Keratinocyte (primary cell): Measurements from ENCODE around the gene SLC39A11. TPM values are rescaled to one million over a fixed set of nuclear protein-coding genes. Genes with fewer than 3 reads are reported as not detected.
"Not testable (repeated sequence)": the region's sequence is repeated elsewhere in the genome, so short reads cannot be mapped to it uniquely, and the experiment has no call there.

Experiments used
- DNase-seq: peaks from one replicate; pipeline ENCODE4 v3.0.0-alpha.2; 2011; ENCODE audit warnings: low read depth, missing footprints, low spot score
- FAIRE-seq: peaks from 2 replicates; lab custom pipeline; 2011; peaks lifted over from hg19 to GRCh38; lab: Jason Lieb, UNC
- H2AFZ ChIP-seq: 2 replicates; pipeline ENCODE4 v1.6.0; 2012; ENCODE audit warnings: low read length, control low read depth, inconsistent platforms; ENCODE audit not compliant: control insufficient read depth
- H3K27ac ChIP-seq: 2 replicates; pipeline ENCODE4 v1.5.1; 2011; ENCODE audit warnings: low read length; ENCODE audit not compliant: control insufficient read depth, insufficient read depth
- H3K27me3 ChIP-seq: 3 replicates; pipeline ENCODE4 v1.6.0; 2011; ENCODE audit warnings: low read length; ENCODE audit not compliant: control insufficient read depth, insufficient read depth; ENCODE audit errors: extremely low read depth
- H3K36me3 ChIP-seq, 2 experiments: 2 replicates in 1 of 2; 3 replicates in 1 of 2; pipeline ENCODE4 v1.5.1; 2011; ENCODE audit warnings: low read length in 2 of 2, mild to moderate bottlenecking in 1 of 2; ENCODE audit not compliant: control insufficient read depth in 2 of 2, insufficient read depth in 2 of 2; ENCODE audit errors: extremely low read depth in 1 of 2
- H3K4me1 ChIP-seq: 3 replicates; pipeline ENCODE4 v1.5.1; 2011; ENCODE audit warnings: low read length; ENCODE audit not compliant: control insufficient read depth, insufficient read depth; ENCODE audit errors: extremely low read depth
- H3K4me2 ChIP-seq: 3 replicates; pipeline ENCODE4 v1.6.0; 2011; ENCODE audit warnings: low read depth, low read length; ENCODE audit not compliant: control insufficient read depth, insufficient read depth; ENCODE audit errors: extremely low read depth
- H3K4me3 ChIP-seq, 3 experiments: fragments of 200-600 bp in 1 of 3; sonication (generic) in 1 of 3; 2 replicates in 2 of 3; 3 replicates in 1 of 3; pipeline ENCODE4 v1.5.1; 2011 to 2016; ENCODE audit warnings: low read length in 3 of 3, mild to moderate bottlenecking in 3 of 3, control low read depth in 2 of 3, inconsistent platforms in 1 of 3, low read depth in 1 of 3, mixed read lengths in 1 of 3, mixed run types in 1 of 3, moderate library complexity in 1 of 3; ENCODE audit not compliant: control insufficient read depth in 2 of 3, insufficient read depth in 2 of 3; ENCODE audit errors: extremely low read depth in 1 of 3
- H3K79me2 ChIP-seq: 2 replicates; pipeline ENCODE4 v1.6.0; 2012; ENCODE audit warnings: low read length; ENCODE audit not compliant: control insufficient read depth, insufficient read depth
- H3K9ac ChIP-seq: 3 replicates; pipeline ENCODE4 v1.6.0; 2011; ENCODE audit warnings: low read length; ENCODE audit not compliant: control insufficient read depth, insufficient read depth; ENCODE audit errors: extremely low read depth
- H3K9me1 ChIP-seq: 3 replicates; pipeline ENCODE4 v1.6.0; 2011; ENCODE audit warnings: low read length; ENCODE audit not compliant: control insufficient read depth, insufficient read depth; ENCODE audit errors: extremely low read depth
- H3K9me3 ChIP-seq: 2 replicates; pipeline ENCODE4 v1.5.1; 2012; ENCODE audit warnings: low read depth, low read length; ENCODE audit not compliant: control insufficient read depth
- H4K20me1 ChIP-seq: 3 replicates; pipeline ENCODE4 v1.6.0; 2011; ENCODE audit warnings: low read length; ENCODE audit not compliant: control insufficient read depth, insufficient read depth; ENCODE audit errors: extremely low read depth
- CTCF ChIP-seq, 3 experiments: IDR thresholded peaks in 1 of 3; conservative IDR thresholded peaks in 1 of 3; optimal IDR thresholded peaks in 1 of 3; 2 replicates in 2 of 3; 3 replicates in 1 of 3; pipeline versions ENCODE3 to v1.5.1; 2011; ENCODE audit warnings: low read length in 3 of 3, mild to moderate bottlenecking in 3 of 3, moderate library complexity in 2 of 3, control low read depth in 1 of 3, inconsistent platforms in 1 of 3; ENCODE audit not compliant: insufficient read depth in 2 of 3; ENCODE audit errors: extremely low read depth in 1 of 3
- EZH2 ChIP-seq: IDR thresholded peaks from one replicate; pipeline ENCODE4 v1.6.1; 2012; ENCODE audit warnings: inconsistent platforms, mild to moderate bottlenecking, low read length, moderate library complexity
- dilution Hi-C: fragments of 300-500 bp; cut with MboI; formaldehyde crosslinking; loops from one replicate; pipeline ENCODE4 v1.7.0; 2020; ENCODE audit warnings: low sequenced_read_pairs; ENCODE audit not compliant: extremely low pct_ligation_motif_present
- polyA plus RNA-seq, 5 experiments: library from polyadenylated mRNA; depleted of rRNA in 3 of 5; stranded (reverse) in 3 of 5; stranded (forward) in 1 of 5; unstranded in 1 of 5; fragments of >200 nt; gene quantifications; 1 replicate in 1 of 5; 2 replicates in 3 of 5; 3 replicates in 1 of 5; pipeline versions ENCODE4 v1.2.1 to v1.2.3, GENCODE V29; 2011 to 2012; ENCODE audit warnings: missing spikeins in 2 of 5, low read depth in 1 of 5, low replicate concordance in 1 of 5

Gene SLC39A11
- polyA plus RNA-seq, 1 donor (not counting 4 experiments of a cell fraction or from before 2014, with no cell fraction given): 11.5 TPM

- dilution Hi-C loops: no loop called here
- H3K4me2 ChIP-seq: no peak overlapping the region
- H3K9me3 ChIP-seq: peaks cover 4% of the 10 kb centered on the region
- no peak for DNase-seq
- TF ChIP-seq EZH2 (no peak), CTCF (optimal IDR thresholded peaks at IDR 0.05 in 1 of 3, IDR thresholded peaks at IDR 0.05 in 1 of 3, conservative IDR thresholded peaks at IDR 0.05 in 1 of 3; ENCODE audit: extremely low read depth in 1 of 3, insufficient read depth in 2 of 3, low read length in 3 of 3) (no peak)
- no peak overlapping the region for H2AFZ ChIP-seq
- H3K79me2 ChIP-seq: no peaks in the 10 kb centered on the region
- H3K4me1 ChIP-seq: peaks cover 16% of the 10 kb centered on the region
- H3K36me3 ChIP-seq: peaks cover 0 to 4% of the 10 kb centered on the region in 2 experiments
- no peak overlapping the region for H3K9ac ChIP-seq
- H3K27me3 ChIP-seq: no peaks in the 10 kb centered on the region
- H3K9me1 ChIP-seq: no peaks in the 10 kb centered on the region
- no peak overlapping the region for H3K4me3 ChIP-seq
- no peaks in the 10 kb centered on the region for H4K20me1 ChIP-seq
- peak; percentile 70 for FAIRE-seq
- peak overlapping the region; percentile 22 for H3K27ac ChIP-seq
These were observed 381.7 kb downstream of the SLC39A11 start for GRCh38 chr17:72710834-72711233.

GRCh38 chr17:72710202-72710601, 382.3 kb downstream of the SLC39A11 start:
- no peak for TF ChIP-seq EZH2
- TF ChIP-seq CTCF (optimal IDR thresholded peaks at IDR 0.05 in 1 of 3, IDR thresholded peaks at IDR 0.05 in 1 of 3, conservative IDR thresholded peaks at IDR 0.05 in 1 of 3; ENCODE audit: extremely low read depth in 1 of 3, insufficient read depth in 2 of 3, low read length in 3 of 3): no peak
- H3K9ac ChIP-seq: no peak overlapping the region
- FAIRE-seq (no peak), DNase-seq (no peak)
- H3K4me2 ChIP-seq: no peak overlapping the region
- H3K4me1 ChIP-seq: peaks cover 10% of the 10 kb centered on the region
- H3K27me3 ChIP-seq: no peaks in the 10 kb centered on the region
- dilution Hi-C loops: no loop called here
- no peaks in the 10 kb centered on the region for H4K20me1 ChIP-seq
- H3K27ac ChIP-seq: peak overlapping the region; percentile 22
- H3K79me2 ChIP-seq: no peaks in the 10 kb centered on the region
- no peaks in the 10 kb centered on the region for H3K9me1 ChIP-seq
- H3K9me3 ChIP-seq: peaks cover 4% of the 10 kb centered on the region
- no peak overlapping the region for H2AFZ ChIP-seq
- peaks cover 0 to 4% of the 10 kb centered on the region in 2 experiments for H3K36me3 ChIP-seq
- no peak overlapping the region for H3K4me3 ChIP-seq

GRCh38 chr17:72708682-72709081, 383.8 kb downstream of the SLC39A11 start:
- H3K9me1 ChIP-seq, dilution Hi-C loops, DNase-seq, H3K27me3 ChIP-seq, H3K79me2 ChIP-seq, H3K4me3 ChIP-seq, H4K20me1 ChIP-seq, H3K27ac ChIP-seq, H3K4me2 ChIP-seq, H3K9me3 ChIP-seq, H3K36me3 ChIP-seq, H3K4me1 ChIP-seq, H2AFZ ChIP-seq, H3K9ac ChIP-seq: not testable (repeated sequence)
- FAIRE-seq: peak; percentile 48
